DMS 273 treated with DMSO at 0.1 percent for 48 hours (cell line): Measurements from ENCODE around the gene NFATC1.
A peak's percentile ranks its signal among the peaks of the same experiment; 100 is the strongest.

Experiments used
- DNase-seq: peaks from one replicate; lab custom pipeline; 2025; lab: John Stamatoyannopoulos, UW

The NFATC1 gene

GRCh38 chr18:79521416-79522205 lies 125.9 kb downstream of the NFATC1 start:
- no peak for DNase-seq

- DNase-seq = no peak
Measured at GRCh38 chr18:79522451-79523205, 126.9 kb downstream of the NFATC1 start.

- DNase-seq = no peak
Measured at GRCh38 chr18:79523206-79523735, 127.5 kb downstream of the NFATC1 start.

GRCh38 chr18:79523736-79524180 lies 128.0 kb downstream of the NFATC1 start:
- no peak for DNase-seq

- DNase-seq = no peak
Measured at GRCh38 chr18:79524181-79525078, 128.7 kb downstream of the NFATC1 start.

- DNase-seq = no peak
Measured at GRCh38 chr18:79525556-79526467, 130.1 kb downstream of the NFATC1 start.

GRCh38 chr18:79526468-79527460 lies 131.0 kb downstream of the NFATC1 start:
- DNase-seq = no peak

GRCh38 chr18:79527656-79528315 lies 132.1 kb downstream of the NFATC1 start:
- DNase-seq = no peak

- no peak for DNase-seq
Measured at GRCh38 chr18:79528316-79528695, 132.6 kb downstream of the NFATC1 start.

GRCh38 chr18:79528846-79529245 lies 133.1 kb downstream of the NFATC1 start:
- DNase-seq = peak; percentile 29

GRCh38 chr18:79529296-79529695 lies 133.6 kb downstream of the NFATC1 start:
- no peak for DNase-seq

GRCh38 chr18:79529991-79530390 lies 134.3 kb downstream of the NFATC1 start:
- no peak for DNase-seq

- no peak for DNase-seq
Measured at GRCh38 chr18:79530821-79531220, 135.1 kb downstream of the NFATC1 start.

- DNase-seq = no peak
Measured at GRCh38 chr18:79531386-79531785, 135.7 kb downstream of the NFATC1 start.

GRCh38 chr18:79531926-79532312 lies 136.2 kb downstream of the NFATC1 start:
- DNase-seq = no peak

- no peak for DNase-seq
Measured at GRCh38 chr18:79532313-79533007, 136.7 kb downstream of the NFATC1 start.

- DNase-seq = no peak
Measured at GRCh38 chr18:79533146-79533545, 137.4 kb downstream of the NFATC1 start.

- DNase-seq = no peak
Measured at GRCh38 chr18:79533591-79533990, 137.9 kb downstream of the NFATC1 start.

- DNase-seq = no peak
Measured at GRCh38 chr18:79534356-79534755, 138.6 kb downstream of the NFATC1 start.
